Chondrocyte (in vitro differentiated cells): ENCODE measurements around the gene CRYBG2. TPM values are rescaled to one million over a fixed set of nuclear protein-coding genes. Genes with fewer than 3 reads are reported as not detected.

ENCODE experiments used
- DNase-seq: peaks from one replicate; pipeline ENCODE4 v3.0.0; 2021; ENCODE audit warnings: mixed read lengths, low spot score
- H3K27ac Mint-ChIP-seq: one replicate; pipeline ENCODE4 v1.8.0; 2021; ENCODE audit warnings: mild to moderate bottlenecking, moderate library complexity, mixed read lengths; ENCODE audit not compliant: unreplicated experiment
- H3K27me3 Mint-ChIP-seq: 2 replicates; pipeline ENCODE4 v1.8.0; 2021; ENCODE audit warnings: low read depth, mixed read lengths
- H3K36me3 Mint-ChIP-seq: 2 replicates; pipeline ENCODE4 v1.8.0; 2021; ENCODE audit warnings: low read depth, mixed read lengths
- H3K4me1 Mint-ChIP-seq: 2 replicates; pipeline ENCODE4 v1.8.0; 2021; ENCODE audit warnings: low read depth, mild to moderate bottlenecking, mixed read lengths
- H3K4me3 Mint-ChIP-seq: one replicate; pipeline ENCODE4 v1.8.0; 2021; ENCODE audit warnings: mild to moderate bottlenecking, moderate library complexity, mixed read lengths; ENCODE audit not compliant: unreplicated experiment
- H3K9me3 Mint-ChIP-seq: 2 replicates; pipeline ENCODE4 v1.8.0; 2021; ENCODE audit warnings: low read depth, mixed read lengths
- CTCF ChIP-seq: fragments of 200-600 bp; sonication (generic); IDR thresholded peaks from 2 replicates; pipeline ENCODE4 v1.5.0; 2021; ENCODE audit warnings: antibody characterized with exemption, mild to moderate bottlenecking, moderate library complexity
- total RNA-seq: library from RNA; stranded (reverse); gene quantifications from 3 replicates; pipeline ENCODE4 v1.2.1, GENCODE V29; 2021

Gene CRYBG2
- total RNA-seq, 1 donor from 2014 or later = not detected

GRCh38 chr1:26328597-26328996 is 25.3 kb downstream of the CRYBG2 start:
- Mint-ChIP-seq H3K36me3 (no peaks in the 10 kb centered on the region), H3K9me3 (no peaks in the 10 kb centered on the region), H3K4me3 (no peak overlapping the region), H3K4me1 (peaks cover 6% of the 10 kb centered on the region), H3K27ac (no peak overlapping the region), H3K27me3 (peaks cover 4% of the 10 kb centered on the region)
- no peak for TF ChIP-seq CTCF
- DNase-seq = no peak

GRCh38 chr1:26327956-26328362 is 26.0 kb downstream of the CRYBG2 start:
- Mint-ChIP-seq H3K4me3 (no peak overlapping the region), H3K36me3 (no peaks in the 10 kb centered on the region), H3K27ac (no peak overlapping the region), H3K27me3 (peaks cover 4% of the 10 kb centered on the region), H3K9me3 (no peaks in the 10 kb centered on the region), H3K4me1 (peaks cover 6% of the 10 kb centered on the region)
- no peak for TF ChIP-seq CTCF
- no peak for DNase-seq

DNA sequence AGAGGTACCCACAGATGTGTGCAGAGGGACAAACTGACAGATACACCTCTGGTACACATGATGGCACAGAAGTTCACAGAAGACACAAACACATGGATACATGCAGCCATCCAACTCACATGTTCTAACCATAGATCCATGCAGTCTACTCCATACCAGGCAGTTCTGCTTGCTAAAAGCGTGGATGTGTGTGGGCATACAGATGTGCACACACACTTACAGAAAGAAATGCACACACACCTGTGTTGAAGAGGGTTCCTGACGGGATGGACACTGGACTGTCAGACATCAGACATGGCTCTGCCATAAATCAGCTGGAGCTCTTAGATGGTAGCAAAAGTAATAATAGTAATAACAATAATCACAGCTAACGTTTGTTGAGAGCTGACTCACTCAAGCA is 29.4 kb downstream of the CRYBG2 start:
- DNase-seq = no peak
- H3K4me3 Mint-ChIP-seq = no peak overlapping the region
- peaks cover 5% of the 10 kb centered on the region for H3K4me1 Mint-ChIP-seq
- no peaks in the 10 kb centered on the region for H3K36me3 Mint-ChIP-seq
- no peaks in the 10 kb centered on the region for H3K9me3 Mint-ChIP-seq
- no peaks in the 10 kb centered on the region for H3K27me3 Mint-ChIP-seq
- H3K27ac Mint-ChIP-seq = no peak overlapping the region
- TF ChIP-seq CTCF = no peak

GRCh38 chr1:26323382-26323781 is 30.5 kb downstream of the CRYBG2 start:
- no peaks in the 10 kb centered on the region for H3K36me3 Mint-ChIP-seq
- no peak for TF ChIP-seq CTCF
- H3K4me3 Mint-ChIP-seq = no peak overlapping the region
- no peak for DNase-seq
- H3K4me1 Mint-ChIP-seq = peaks cover 5% of the 10 kb centered on the region
- no peak overlapping the region for H3K27ac Mint-ChIP-seq
- no peaks in the 10 kb centered on the region for H3K9me3 Mint-ChIP-seq
- no peaks in the 10 kb centered on the region for H3K27me3 Mint-ChIP-seq

DNA sequence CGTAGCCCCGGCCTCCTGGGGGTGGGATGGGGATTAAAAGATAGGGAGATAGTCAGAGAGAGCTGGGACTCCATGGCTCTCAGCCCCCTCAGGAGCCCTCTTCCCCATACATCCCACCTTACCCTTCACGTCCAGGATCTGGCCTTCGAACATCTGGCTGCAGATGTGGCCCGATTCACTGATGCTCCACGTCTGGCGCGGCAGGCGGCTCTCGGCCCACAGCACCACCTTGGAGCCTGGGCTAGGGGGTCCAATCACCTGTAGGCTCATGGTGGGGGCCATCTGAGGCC is 31.9 kb downstream of the CRYBG2 start:
- no peak overlapping the region for H3K4me3 Mint-ChIP-seq
- no peaks in the 10 kb centered on the region for H3K9me3 Mint-ChIP-seq
- no peaks in the 10 kb centered on the region for H3K36me3 Mint-ChIP-seq
- no peak for TF ChIP-seq CTCF
- no peak overlapping the region for H3K27ac Mint-ChIP-seq
- DNase-seq = no peak
- peaks cover 5% of the 10 kb centered on the region for H3K4me1 Mint-ChIP-seq
- H3K27me3 Mint-ChIP-seq = no peaks in the 10 kb centered on the region
